ENCODE results near the gene ELSPBP1.

DNA sequence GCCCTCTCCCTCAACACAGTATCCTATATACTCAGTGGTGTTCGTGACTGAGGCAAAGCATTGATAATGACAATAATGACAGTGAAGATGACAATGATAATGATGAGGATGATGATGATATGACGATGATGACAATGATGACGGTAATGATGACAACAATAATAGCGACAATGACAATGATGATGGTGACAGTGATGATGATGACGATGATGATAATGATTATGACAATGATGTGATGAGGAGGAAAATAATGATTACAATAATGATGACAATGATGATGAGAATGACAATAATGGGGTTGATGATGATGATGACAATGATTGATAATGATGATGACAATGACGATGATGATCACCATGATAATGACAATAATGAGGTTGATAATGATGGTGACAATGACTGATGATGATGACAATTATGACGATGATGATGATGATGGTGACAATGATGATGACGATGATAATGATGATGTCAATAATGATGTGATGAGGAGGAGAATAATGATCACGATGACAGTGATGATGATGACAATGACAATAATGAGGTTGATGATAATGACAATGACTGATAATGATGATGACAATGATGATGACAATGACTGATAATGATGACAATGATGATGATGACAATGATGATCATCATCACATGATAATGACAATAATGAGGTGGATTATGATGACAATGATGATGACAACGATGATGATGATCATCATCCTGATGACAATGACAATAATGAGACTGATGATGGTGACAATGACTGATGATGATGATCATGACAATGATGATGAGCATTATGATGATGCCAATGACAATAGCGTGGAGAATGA is 16.7 kb downstream of the ELSPBP1 start:
- no peak for TF ChIP-seq POLR2A (IDR thresholded peaks at IDR 0.05)
- TF ChIP-seq CTCF (IDR thresholded peaks at IDR 0.05): no peak
